ENCODE data around the gene ARAP3.

ARAP3 gene

GRCh38 chr5:141703133-141703561, 21.1 kb upstream of the ARAP3 start:
- DNase-seq (ENCODE audit: low spot score), result no peak

DNA sequence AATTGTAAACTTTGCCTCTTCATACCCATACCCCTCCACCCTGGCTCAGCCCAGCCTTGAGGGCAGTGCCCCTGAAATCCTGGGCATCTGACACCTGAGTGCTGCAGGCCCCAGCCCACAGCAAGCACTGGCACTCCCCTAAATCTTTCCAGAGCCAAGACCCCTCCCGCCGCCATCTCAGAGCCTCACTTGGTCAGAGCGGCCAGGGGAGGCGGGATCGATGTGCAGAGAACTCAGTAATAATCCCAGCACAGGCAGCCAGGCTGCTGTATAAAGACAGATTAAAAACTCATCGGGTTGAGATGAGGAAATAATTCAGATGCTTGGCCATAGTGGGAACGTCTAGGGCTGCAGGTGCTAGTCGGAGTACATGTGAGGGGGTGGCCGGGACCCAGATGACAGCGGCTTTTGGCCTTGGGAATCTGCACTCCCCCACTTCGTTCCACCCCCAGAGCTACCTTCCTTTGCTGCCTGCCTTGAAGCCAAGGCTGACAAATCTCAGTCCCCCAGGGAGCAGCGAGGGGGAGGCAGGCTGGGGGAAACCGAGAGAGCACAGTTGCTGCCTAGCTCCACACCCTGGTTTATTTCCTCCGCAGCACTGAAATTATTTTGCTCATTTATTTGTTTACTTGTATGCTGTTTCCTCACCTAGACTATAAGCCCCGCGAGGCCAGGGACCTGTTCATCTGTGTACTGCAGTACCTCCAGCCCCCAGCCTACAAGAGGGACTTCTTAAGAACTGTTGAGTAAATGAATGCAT, 19.5 kb upstream of the ARAP3 start:
- DNase-seq (ENCODE audit: low spot score), result no peak

- DNase-seq (ENCODE audit: low spot score), result no peak
These were observed 15.6 kb upstream of the ARAP3 start for GRCh38 chr5:141697586-141697985.

DNA sequence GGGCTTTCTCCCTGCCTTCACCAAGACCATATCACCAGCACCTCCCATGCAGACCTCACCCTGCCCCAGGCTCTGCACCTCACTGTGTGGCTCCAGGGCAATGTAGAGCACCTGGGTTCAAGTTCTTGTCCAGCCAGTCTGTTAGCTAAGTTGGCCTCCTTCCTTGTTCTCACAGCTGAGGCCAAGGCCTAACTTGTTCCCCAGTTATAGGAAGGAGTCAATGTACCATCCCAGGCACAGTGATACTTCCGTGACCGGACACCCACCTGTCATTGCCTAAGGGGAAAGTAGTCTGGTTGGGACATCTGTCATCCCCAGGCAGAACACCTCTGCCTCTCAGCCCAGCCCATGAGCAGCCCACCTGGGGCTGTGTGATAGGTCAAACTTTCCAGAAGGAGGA, 14.4 kb upstream of the ARAP3 start:
- no peak for DNase-seq (ENCODE audit: low spot score)

DNA sequence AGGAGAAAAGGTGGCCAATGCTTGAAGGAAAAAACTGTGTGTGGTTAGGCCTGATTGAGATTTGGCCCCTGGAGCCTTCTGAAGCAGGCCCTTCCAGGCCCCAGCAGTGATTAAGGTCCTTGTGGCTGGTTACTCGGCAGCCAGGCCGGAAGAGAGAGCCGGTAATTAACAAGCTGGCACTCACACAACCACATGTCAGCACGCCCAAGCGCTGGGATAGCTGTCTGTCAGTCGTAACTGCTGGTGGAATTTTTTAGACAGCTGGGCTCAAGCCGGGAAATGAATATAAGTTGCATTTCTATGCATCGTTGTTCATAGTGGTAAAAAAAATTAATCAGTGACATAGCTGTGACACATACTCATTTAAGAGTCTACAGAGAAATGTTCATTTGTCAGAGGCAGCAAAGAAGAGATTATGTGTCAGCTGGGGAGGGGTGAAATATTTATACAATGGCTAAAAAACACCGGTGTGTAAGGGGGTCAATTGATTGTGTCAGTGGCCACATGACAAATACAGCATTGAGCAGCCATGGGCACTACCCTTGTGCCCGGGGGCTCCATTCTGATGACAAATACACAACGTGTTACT, 13.7 kb upstream of the ARAP3 start:
- DNase-seq (ENCODE audit: low spot score), result no peak

DNA sequence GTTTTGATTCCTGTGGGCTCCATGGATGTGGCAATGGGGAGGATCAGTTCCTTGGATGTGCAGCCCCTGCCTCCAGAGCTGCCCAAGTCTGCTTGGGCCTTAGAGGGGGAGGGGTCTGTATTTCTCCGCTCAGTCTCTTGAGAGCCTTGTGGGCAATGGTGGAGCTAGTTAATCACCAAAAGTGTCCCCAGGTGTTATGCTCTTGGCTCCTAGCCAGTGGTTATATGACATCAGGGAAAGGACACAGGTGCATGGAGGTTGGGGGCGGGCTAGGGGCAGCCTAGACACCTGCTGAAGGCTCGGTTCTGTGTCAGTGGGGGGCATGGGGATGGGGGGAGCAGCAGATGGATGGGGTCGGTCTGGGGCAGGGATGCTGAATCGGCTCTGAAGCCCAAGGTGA, 12.4 kb upstream of the ARAP3 start:
- no peak for DNase-seq (ENCODE audit: low spot score)

GRCh38 chr5:141692919-141693725, 11.1 kb upstream of the ARAP3 start:
- no peak for DNase-seq (ENCODE audit: low spot score)

DNA sequence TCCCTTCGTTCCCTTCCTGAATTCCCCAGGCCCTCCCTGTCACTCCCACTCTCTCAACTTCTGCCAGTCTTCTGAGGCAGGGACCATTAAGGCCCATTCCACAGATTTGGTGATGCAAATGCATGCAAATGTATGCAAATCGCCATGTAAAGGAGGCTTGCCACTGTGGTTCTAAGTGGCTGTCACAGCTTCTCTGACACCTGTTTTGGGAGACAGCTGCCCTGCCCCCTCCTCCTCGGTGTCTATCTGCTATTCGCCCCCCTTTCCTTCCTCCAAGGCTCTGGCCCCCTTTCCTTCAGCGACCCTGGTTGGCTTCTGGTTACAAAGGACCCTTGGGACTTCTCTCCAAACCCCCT, 10.5 kb upstream of the ARAP3 start:
- no peak for DNase-seq (ENCODE audit: low spot score)

DNA sequence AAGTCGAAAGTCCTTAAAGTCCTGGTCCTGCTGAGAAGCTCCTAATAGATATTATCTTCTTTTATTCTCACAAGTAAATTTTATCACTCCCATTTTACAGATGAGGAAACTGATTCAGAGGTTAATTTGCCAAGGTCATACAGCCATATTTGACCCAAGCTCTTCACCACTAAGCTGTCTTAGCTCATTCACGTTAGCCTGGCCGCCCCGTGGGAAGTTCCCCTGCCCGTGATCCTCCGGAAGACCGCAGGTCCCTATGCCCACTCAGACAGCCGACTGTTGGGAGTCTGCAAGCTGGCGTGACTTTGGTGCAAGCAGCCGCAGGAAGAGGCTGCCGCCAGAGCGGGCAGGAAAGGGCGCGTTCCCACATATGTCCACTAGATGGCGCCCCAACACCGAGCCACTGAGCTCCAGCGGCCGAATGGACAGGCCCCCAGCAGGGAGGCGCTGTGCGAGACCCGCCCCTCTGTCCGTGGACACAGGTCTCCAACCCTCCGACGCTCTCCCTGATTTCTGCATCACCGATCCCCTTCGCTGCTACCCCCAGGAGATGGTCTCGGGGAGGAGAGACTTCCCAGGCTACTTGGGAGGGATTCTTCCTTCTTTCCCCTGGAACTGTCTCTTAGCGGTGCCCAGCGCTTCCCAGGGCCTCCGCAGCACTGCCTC, 10.0 kb upstream of the ARAP3 start:
- peak; percentile 75 for DNase-seq (ENCODE audit: low spot score)

- DNase-seq (ENCODE audit: low spot score), result no peak
These were observed 9.3 kb upstream of the ARAP3 start for GRCh38 chr5:141691286-141691866.

GRCh38 chr5:141686648-141687416, 4.8 kb upstream of the ARAP3 start:
- DNase-seq (ENCODE audit: low spot score), result no peak

GRCh38 chr5:141685591-141685990, 3.6 kb upstream of the ARAP3 start:
- DNase-seq (ENCODE audit: low spot score), result no peak

- DNase-seq (ENCODE audit: low spot score), result no peak
These were observed 1.6 kb upstream of the ARAP3 start for GRCh38 chr5:141683596-141684141.

- no peak for DNase-seq (ENCODE audit: low spot score)
These were observed 735 bp downstream of the ARAP3 start for GRCh38 chr5:141681295-141681694.

GRCh38 chr5:141680751-141681201, 1.3 kb downstream of the ARAP3 start:
- no peak for DNase-seq (ENCODE audit: low spot score)

DNA sequence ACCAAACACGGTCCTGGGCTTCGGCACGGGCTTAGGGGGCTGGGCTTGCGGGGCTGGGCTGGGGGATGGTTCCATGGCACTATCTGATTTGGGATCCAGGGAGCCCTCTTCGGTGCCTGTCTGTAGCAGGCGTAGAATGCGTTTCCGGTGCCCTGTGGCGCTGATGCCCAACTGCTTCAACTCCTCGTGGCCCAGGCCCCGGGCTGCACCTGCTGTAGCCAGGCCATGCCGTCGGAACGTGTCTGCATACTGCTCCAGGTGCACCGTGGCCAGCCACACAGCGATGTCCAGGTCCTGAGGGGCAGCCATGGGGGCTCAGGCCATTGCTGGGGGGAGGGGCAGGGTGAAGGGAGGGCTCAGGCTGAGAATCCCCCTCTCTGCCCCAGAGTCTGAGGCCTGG, 1.9 kb downstream of the ARAP3 start:
- no peak for DNase-seq (ENCODE audit: low spot score)

- no peak for DNase-seq (ENCODE audit: low spot score)
These were observed 4.6 kb downstream of the ARAP3 start for GRCh38 chr5:141677415-141677814.

DNA sequence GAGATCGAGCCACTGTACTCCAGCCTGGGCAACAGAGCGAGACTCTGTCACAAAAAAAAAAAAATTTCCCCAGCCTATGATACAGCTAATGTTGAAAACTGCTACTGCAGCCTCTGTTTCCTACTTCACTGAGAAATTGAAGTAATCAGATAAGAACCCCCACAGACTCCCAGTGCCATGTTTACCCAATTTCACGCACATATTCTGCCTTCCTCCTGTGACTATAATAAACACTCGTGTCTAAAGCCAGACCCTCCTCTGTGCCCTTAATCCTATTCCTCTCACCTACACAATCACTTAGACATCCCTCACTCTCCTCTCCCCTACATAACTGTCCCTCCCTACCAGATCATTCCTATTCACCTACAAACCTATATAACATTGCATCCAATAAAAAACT, 6.4 kb downstream of the ARAP3 start:
- DNase-seq (ENCODE audit: low spot score), result no peak

- no peak for DNase-seq (ENCODE audit: low spot score)
These were observed 7.3 kb downstream of the ARAP3 start for GRCh38 chr5:141674747-141675146.

- DNase-seq (ENCODE audit: low spot score), result peak; percentile 57
These were observed 8.9 kb downstream of the ARAP3 start for GRCh38 chr5:141672841-141673813.
